Activated CD4-positive, alpha-beta T cell treated with anti-CD3 and anti-CD28 coated beads for 36 hours (primary cell): Measurements from ENCODE around the gene NPDC1. TPM values are rescaled to one million over a fixed set of nuclear protein-coding genes. Genes with fewer than 3 reads are reported as not detected.

Source experiments
- ATAC-seq: fragments of 200-7000 bp; cut with Tn5 transposase; one replicate; pipeline ENCODE4 v1.10.0; 2021; ENCODE audit warnings: mild to moderate bottlenecking, moderate library complexity
- CTCF ChIA-PET: fragments of 350-600 bp; sonication (Branson Sonifier 250); formaldehyde crosslinking; loops from one replicate; lab custom pipeline; 2021; ENCODE audit warnings: antibody characterized with exemption; lab: Charles Lee
- POLR2A ChIA-PET: fragments of 350-600 bp; sonication (Branson Sonifier 250); formaldehyde crosslinking; loops from one replicate; lab custom pipeline; 2021; ENCODE audit warnings: antibody characterized with exemption, inconsistent platforms; lab: Charles Lee
- DNase-seq: peaks from one replicate; pipeline ENCODE4 v3.0.0-alpha.2; 2020
- H3K27ac Mint-ChIP-seq: one replicate; pipeline ENCODE4 v1.8.0; 2021; ENCODE audit warnings: mixed read lengths
- H3K27me3 Mint-ChIP-seq: one replicate; pipeline ENCODE4 v1.8.0; 2021; ENCODE audit warnings: mixed read lengths
- H3K36me3 Mint-ChIP-seq: one replicate; pipeline ENCODE4 v1.8.0; 2021; ENCODE audit warnings: low read depth, mixed read lengths
- H3K4me1 Mint-ChIP-seq: one replicate; pipeline ENCODE4 v1.8.0; 2021; ENCODE audit warnings: mixed read lengths
- H3K4me3 Mint-ChIP-seq: one replicate; pipeline ENCODE4 v1.8.0; 2021; ENCODE audit warnings: mild to moderate bottlenecking, moderate library complexity, mixed read lengths
- H3K9me3 Mint-ChIP-seq: one replicate; pipeline ENCODE4 v1.8.0; 2021; ENCODE audit warnings: low read depth, mixed read lengths
- intact Hi-C, 2 experiments: fragments of 100-400 bp; cut with DNase I in 1 of 2; cut with micrococcal nuclease in 1 of 2; formaldehyde crosslinking; loops; one replicate each; pipeline versions ENCODE4 v1.14.2 to v1.15.1; 2022 to 2024; cut with DNase I, micrococcal nuclease
- total RNA-seq, 2 experiments: library from RNA; stranded (reverse); gene quantifications; one replicate each; pipeline ENCODE4 v1.2.3, GENCODE V29; 2021

NPDC1 gene
- total RNA-seq, 2 experiments from 2014 or later, result 21.0 to 23.1 TPM

- intact Hi-C loops, result loop anchor here in 1 of 2 experiments (10.0 kb wide), 1 partner anchor 188 kb away; the partner anchor contains the start of genes AJM1 and PHPT1
- Mint-ChIP-seq H3K4me1 (peaks cover 50% of the 10 kb centered on the region), H3K36me3 (no peaks in the 10 kb centered on the region), H3K27me3 (no peaks in the 10 kb centered on the region), H3K4me3 (peak overlapping the region; percentile 29), H3K9me3 (no peaks in the 10 kb centered on the region), H3K27ac (peak overlapping the region; percentile 43)
- ATAC-seq, result no peak
- DNase-seq, result no peak
- ChIA-PET POLR2A (no interaction called here), CTCF (interaction anchor here (0.6 to 1.5 kb wide), 4 partner anchors 35 to 239 kb away, joined by 3 to 5 read pairs (median 4); no protein-coding TSS in a partner anchor)
Observed at GRCh38 chr9:137032858-137033257, 13.1 kb downstream of the NPDC1 start.

GRCh38 chr9:137031904-137032640 is 13.9 kb downstream of the NPDC1 start, which contains the start of gene FUT7:
TSS of gene FUT7 (minus strand) at chr9:137032088. CDS start at chr9:137031991, 97 bp downstream.
- Mint-ChIP-seq H3K27me3 (no peaks in the 10 kb centered on the region), H3K27ac (no peak within 1 kb of the TSS), H3K4me3 (peak within 1 kb of the TSS; percentile 52), H3K36me3 (no peaks in the 10 kb centered on the region), H3K9me3 (no peaks in the 10 kb centered on the region), H3K4me1 (peaks cover 52% of the 10 kb centered on the region)
- ATAC-seq (peak; percentile 7), DNase-seq (peak; percentile 73)
- ChIA-PET POLR2A (interaction anchor here (0.8 kb wide), 1 partner anchor 64 kb away, joined by 3 read pairs; no protein-coding TSS in a partner anchor), CTCF (interaction anchor here (0.6 to 4.7 kb wide), 6 partner anchors 9 to 238 kb away, joined by 3 to 26 read pairs (median 4); partner anchors contain the start of gene MAN1B1)
- intact Hi-C loops, result loop anchor here in 1 of 2 experiments (10.0 kb wide), 1 partner anchor 187 kb away; the partner anchor contains the start of genes AJM1 and PHPT1

DNA sequence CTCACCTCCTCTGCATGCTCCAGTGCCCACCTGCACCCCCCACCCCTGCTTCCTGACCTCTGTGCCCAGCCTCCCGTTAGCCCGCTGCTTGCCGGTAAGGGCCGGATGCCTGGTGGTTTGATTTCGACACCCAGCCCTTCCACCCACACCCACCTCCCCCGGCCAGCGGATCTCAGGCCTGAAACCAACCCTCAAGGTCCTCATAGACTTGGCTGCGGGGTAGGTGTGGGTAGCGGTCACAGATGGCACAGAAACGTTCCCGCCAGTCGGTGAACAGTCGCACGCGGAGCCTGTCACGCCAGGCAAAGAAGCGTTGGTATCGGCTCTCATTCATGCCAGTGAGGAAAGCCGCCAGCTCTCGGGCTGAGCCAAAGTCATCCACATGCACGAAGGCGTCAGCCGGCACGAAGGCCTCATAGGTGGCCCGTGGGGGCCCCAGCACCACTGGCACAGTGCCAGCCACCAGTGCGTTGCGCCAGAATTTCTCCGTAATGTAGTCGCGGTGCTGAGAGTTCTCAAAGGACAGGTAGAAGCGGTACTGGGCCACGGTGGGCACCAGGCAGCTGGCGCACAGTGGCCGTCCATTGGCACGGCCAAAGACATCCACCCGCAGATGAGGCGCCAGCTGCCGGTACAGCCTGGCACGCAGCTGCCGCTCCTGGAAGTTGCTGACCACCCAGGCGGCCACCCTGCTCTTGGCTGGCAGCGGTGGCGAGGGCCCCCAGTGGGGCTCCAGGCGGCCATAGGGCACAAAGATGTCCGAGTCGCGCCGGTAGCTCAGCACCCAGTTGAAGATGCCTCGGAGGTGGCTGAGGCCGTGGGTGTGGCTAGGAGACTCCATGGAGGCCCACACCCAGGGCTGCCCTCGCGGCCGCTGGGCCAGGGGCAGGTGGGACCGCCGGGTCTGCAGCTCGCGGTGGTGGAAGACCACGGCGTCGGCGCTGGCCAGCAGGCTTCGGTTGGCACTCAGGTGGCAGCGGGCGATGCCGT is 15.1 kb downstream of the NPDC1 start:
- peaks cover 55% of the 10 kb centered on the region for H3K4me1 Mint-ChIP-seq
- DNase-seq, result peak; percentile 77
- POLR2A ChIA-PET, result interaction anchor here (0.8 kb wide), 1 partner anchor 210 kb away, joined by 3 read pairs; the partner anchor contains the start of gene TUBB4B
- intact Hi-C loops, result loop anchor here in 1 of 2 experiments (10.0 kb wide), 1 partner anchor 186 kb away; the partner anchor contains the start of genes AJM1 and PHPT1
- H3K36me3 Mint-ChIP-seq, result no peaks in the 10 kb centered on the region
- H3K27ac Mint-ChIP-seq, result no peak overlapping the region
- CTCF ChIA-PET, result interaction anchor here (0.7 to 4.7 kb wide), 9 partner anchors 8 to 65 kb away, joined by 3 to 26 read pairs (median 9); partner anchors contain the start of genes MAN1B1 and PAXX
- ATAC-seq, result no peak
- no peaks in the 10 kb centered on the region for H3K27me3 Mint-ChIP-seq
- peak overlapping the region; percentile 49 for H3K4me3 Mint-ChIP-seq
- H3K9me3 Mint-ChIP-seq, result no peaks in the 10 kb centered on the region

DNA sequence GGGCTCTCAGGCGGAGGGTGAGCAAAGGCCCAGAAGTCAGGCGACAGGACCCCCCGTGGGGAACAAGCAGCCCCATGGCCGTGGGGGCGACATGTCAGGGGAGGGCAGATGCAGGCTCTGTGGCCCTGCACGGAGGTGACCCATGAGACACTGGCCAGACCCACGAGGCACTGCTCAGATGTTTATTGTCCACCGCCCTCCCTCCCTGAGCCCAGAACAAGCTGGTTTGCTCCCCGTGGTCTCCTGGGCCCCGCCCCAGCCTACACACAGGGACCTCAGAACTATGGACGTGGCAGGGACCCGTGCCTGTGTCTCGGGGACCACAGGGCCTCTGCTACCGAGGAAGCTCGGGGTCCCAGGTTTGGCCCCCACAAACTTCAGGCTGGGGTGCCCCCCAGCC is 16.0 kb downstream of the NPDC1 start:
- Mint-ChIP-seq H3K4me3 (peak overlapping the region; percentile 60), H3K4me1 (peaks cover 53% of the 10 kb centered on the region), H3K9me3 (no peaks in the 10 kb centered on the region), H3K36me3 (no peaks in the 10 kb centered on the region), H3K27ac (peak overlapping the region; percentile 39), H3K27me3 (no peaks in the 10 kb centered on the region)
- DNase-seq, result no peak
- CTCF ChIA-PET, result interaction anchor here (0.6 to 4.7 kb wide), 31 partner anchors 8 to 331 kb away, joined by 3 to 26 read pairs (median 5); partner anchors contain the start of genes CLIC3, DPP7, LCN12 and MAN1B1
- intact Hi-C loops, result loop anchor here in 1 of 2 experiments (10.0 kb wide), 1 partner anchor 185 kb away; the partner anchor contains the start of genes AJM1 and PHPT1
- ATAC-seq, result no peak
- POLR2A ChIA-PET, result interaction anchor here (0.8 to 1.4 kb wide), 3 partner anchors 38 to 211 kb away, joined by 3 read pairs; partner anchors contain the start of genes AJM1, PAXX and TUBB4B

DNA sequence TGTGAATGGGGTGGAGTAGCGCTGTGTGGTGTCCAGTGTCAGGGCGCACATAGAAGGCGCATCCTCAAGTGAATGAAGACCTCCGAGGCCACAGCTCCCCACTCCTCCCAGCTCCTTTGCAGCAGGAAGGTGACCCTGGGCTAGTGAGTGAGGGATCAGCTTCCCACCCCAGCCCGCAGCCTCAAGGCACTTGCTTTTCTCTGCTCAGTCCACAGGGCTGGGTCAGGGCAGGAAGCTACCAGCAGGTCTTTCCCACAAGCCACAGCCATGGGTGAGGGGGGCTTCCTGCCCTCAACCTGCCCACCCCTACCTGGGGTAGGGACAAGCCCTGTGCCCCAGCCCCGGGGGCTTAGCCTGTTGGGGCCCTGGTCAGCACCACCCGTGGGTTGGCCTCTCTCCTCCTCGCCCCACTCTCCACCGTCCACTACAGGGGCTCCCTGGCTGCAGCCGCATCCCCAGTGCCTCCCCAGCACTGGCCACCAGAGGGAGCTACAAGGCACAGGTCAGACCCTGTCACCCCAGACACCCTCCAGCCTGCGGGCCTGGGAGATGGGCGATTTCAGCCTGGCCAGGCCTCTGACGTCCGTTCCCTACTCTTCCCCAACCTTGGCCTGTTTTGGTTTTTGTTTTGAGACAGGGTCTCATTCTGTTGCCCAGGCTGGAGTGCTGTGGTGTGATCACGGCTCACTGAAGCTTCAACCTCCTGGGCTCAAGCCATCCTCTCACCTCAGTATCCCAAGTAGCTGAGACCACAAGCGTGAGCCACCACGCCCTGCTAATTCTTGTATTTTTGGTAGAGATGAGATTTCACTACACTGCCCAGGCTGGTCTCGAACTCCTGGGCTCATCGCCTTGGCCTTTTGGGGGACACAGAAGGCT is 16.7 kb downstream of the NPDC1 start:
- Mint-ChIP-seq H3K27me3 (no peaks in the 10 kb centered on the region), H3K36me3 (no peaks in the 10 kb centered on the region), H3K4me1 (peaks cover 46% of the 10 kb centered on the region), H3K4me3 (peak overlapping the region; percentile 60), H3K27ac (peak overlapping the region; percentile 42), H3K9me3 (no peaks in the 10 kb centered on the region)
- CTCF ChIA-PET, result interaction anchor here (0.5 to 4.7 kb wide), 41 partner anchors 8 to 331 kb away, joined by 3 to 26 read pairs (median 4); partner anchors contain the start of genes AJM1, CLIC3, DPP7 and LCN12
- ATAC-seq (peak; percentile 52), DNase-seq (peak; percentile 88)
- POLR2A ChIA-PET, result interaction anchor here (1.0 to 1.4 kb wide), 2 partner anchors 37 to 187 kb away, joined by 3 read pairs; partner anchors contain the start of genes AJM1 and PAXX
- intact Hi-C loops, result loop anchor here (1.0 to 5.0 kb wide), 3 partner anchors 38 to 194 kb away; partner anchors contain the start of gene RNF208 (in 1 of the 2)

GRCh38 chr9:137028263-137029057 is 17.5 kb downstream of the NPDC1 start:
- ChIA-PET CTCF (interaction anchor here (0.5 to 4.7 kb wide), 37 partner anchors 10 to 1039 kb away, joined by 3 to 26 read pairs (median 4); partner anchors contain the start of genes AJM1, CLIC3, DPP7 and LCN12), POLR2A (interaction anchor here (1.0 kb wide), 1 partner anchor 186 kb away, joined by 3 read pairs; the partner anchor contains the start of gene AJM1)
- Mint-ChIP-seq H3K27me3 (no peaks in the 10 kb centered on the region), H3K36me3 (no peaks in the 10 kb centered on the region), H3K4me3 (peak overlapping the region; percentile 60), H3K27ac (peak overlapping the region; percentile 42), H3K4me1 (peaks cover 42% of the 10 kb centered on the region), H3K9me3 (no peaks in the 10 kb centered on the region)
- intact Hi-C loops, result loop anchor here (1.0 to 5.0 kb wide), 9 partner anchors 18 to 194 kb away; partner anchors contain the start of genes FBXW5 (in 1 of the 2), MAN1B1 (in 1 of the 2), NPDC1 (in 1 of the 2) and PHPT1 (in 1 of the 2)
- DNase-seq, result peak; percentile 84
- peak; percentile 51 for ATAC-seq

DNA sequence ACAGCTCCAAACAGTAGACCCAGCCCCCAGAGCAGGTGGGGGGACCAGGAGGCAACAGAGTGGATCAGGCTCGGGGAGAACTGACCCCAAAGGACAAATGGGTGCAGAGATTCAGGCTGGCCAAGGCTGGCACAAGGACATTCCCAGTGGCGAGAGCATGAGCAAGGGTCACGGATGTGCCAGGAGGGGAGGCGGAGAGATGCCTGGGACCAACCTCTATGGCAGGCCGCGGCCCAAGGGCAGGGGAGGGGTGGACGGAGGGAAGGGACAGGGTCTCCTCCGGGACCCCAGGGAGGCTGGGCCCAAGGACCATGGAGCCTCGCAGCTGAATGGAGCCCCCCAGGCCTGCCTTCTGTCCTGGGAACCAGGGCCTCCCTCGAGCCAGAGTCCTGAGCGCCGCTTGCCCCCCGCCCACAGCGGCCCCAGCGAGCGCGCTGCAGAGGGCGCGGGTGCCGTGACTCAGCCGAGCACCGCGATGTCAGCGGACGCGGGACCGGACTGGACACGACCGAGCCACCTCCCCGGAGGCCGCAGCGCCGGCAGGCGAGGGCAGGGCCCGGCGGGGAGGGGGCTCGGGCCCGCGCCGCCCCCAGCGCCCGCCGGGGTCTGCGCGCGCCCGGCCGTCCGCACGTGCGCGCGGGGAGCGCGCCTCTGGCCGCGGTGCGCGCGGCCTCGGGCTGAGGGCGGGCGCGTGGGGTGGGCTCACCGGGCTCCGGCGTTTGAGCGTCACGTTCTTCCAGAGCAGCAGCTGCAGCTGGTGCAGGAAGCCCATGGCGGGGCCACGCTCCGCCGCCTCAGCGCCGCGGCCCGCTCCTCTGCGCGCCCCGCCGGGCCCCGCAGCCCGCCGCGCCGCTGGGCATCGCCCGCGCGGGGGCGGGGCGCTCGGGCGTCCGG is 18.4 kb downstream of the NPDC1 start, which contains the start of gene ABCA2:
TSS of gene ABCA2 (minus strand) at position 869 of the 894 bp plus-strand sequence. CDS start at position 772, 97 bp downstream.
- Mint-ChIP-seq H3K27ac (peak within 1 kb of the TSS; percentile 42), H3K4me3 (peak within 1 kb of the TSS; percentile 68), H3K9me3 (no peaks in the 10 kb centered on the region), H3K27me3 (no peaks in the 10 kb centered on the region), H3K36me3 (no peaks in the 10 kb centered on the region), H3K4me1 (peaks cover 38% of the 10 kb centered on the region)
- DNase-seq, result no peak
- no peak for ATAC-seq
- intact Hi-C loops, result loop anchor here (1.0 to 5.0 kb wide), 8 partner anchors 19 to 195 kb away; partner anchors contain the start of genes FBXW5 (in 1 of the 2), MAN1B1 (in 1 of the 2), NPDC1 (in 1 of the 2) and PHPT1 (in 1 of the 2)
- CTCF ChIA-PET, result interaction anchor here (0.6 to 4.7 kb wide), 9 partner anchors 8 to 1039 kb away, joined by 3 to 26 read pairs (median 4); partner anchors contain the start of genes MAN1B1 and NPDC1
- POLR2A ChIA-PET, result interaction anchor here (1.0 kb wide), 1 partner anchor 160 kb away, joined by 3 read pairs; no protein-coding TSS in a partner anchor

DNA sequence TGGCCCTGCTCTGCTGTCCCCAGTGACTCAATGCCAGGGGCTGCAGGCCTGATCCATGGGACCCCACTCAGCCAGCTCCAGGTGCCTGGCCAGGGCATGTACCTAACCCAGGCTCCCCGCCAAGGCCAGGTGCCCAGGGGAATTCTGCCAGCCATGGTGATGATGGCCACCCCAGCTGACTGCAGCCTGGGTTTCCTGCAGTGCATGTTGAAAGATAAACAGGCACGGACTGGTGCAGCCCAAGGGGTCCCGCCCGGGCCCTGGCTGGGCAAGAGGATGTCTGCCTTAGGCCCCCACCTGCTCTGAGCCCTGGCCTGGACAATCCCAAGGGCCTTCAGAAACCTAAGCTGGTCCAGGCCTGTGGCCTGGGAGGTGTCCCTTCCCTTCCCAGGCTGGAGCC is 19.1 kb downstream of the NPDC1 start:
- Mint-ChIP-seq H3K36me3 (no peaks in the 10 kb centered on the region), H3K9me3 (no peaks in the 10 kb centered on the region), H3K27ac (no peak overlapping the region), H3K4me1 (peaks cover 31% of the 10 kb centered on the region), H3K4me3 (peak overlapping the region; percentile 68), H3K27me3 (no peaks in the 10 kb centered on the region)
- ChIA-PET POLR2A (interaction anchor here (1.0 kb wide), 1 partner anchor 161 kb away, joined by 3 read pairs; no protein-coding TSS in a partner anchor), CTCF (interaction anchor here (0.9 to 2.4 kb wide), 6 partner anchors 8 to 233 kb away, joined by 3 to 10 read pairs (median 4); partner anchors contain the start of genes NPDC1 and SAPCD2)
- intact Hi-C loops, result loop anchor here in 1 of 2 experiments (5.0 kb wide), 1 partner anchor 40 kb away; no protein-coding TSS in a partner anchor
- DNase-seq (no peak), ATAC-seq (no peak)
